CD14-positive monocyte (primary cell): ENCODE results near the gene PIAS1. TPM values are rescaled to one million over a fixed set of nuclear protein-coding genes. Genes with fewer than 3 reads are reported as not detected.
A peak's percentile ranks its signal among the peaks of the same experiment; 100 is the strongest.
"Not testable (repeated sequence)": the region's sequence is repeated elsewhere in the genome, so short reads cannot be mapped to it uniquely, and the experiment has no call there.

Source experiments
- DNase-seq, 3 donors: peaks; one replicate each; pipeline ENCODE4 v3.0.0-alpha.2; 2011 to 2022
- H2AFZ ChIP-seq: 2 replicates; pipeline ENCODE4 v1.6.0; 2012; ENCODE audit warnings: mild to moderate bottlenecking, low read depth, low read length, inconsistent platforms; ENCODE audit not compliant: insufficient read depth, poor library complexity, severe bottlenecking
- H3K27ac ChIP-seq, 2 donors: 1 replicate in 1 of 2; 2 replicates in 1 of 2; pipeline ENCODE4 v1.5.1; 2012 to 2013; ENCODE audit warnings: low read length in 2 of 2, control low read depth in 1 of 2, inconsistent platforms in 1 of 2, low read depth in 1 of 2, mild to moderate bottlenecking in 1 of 2
- H3K27me3 ChIP-seq, 2 donors: one replicate each; pipeline versions ENCODE4 v1.6.0 to v1.6.1; 2011 to 2013; ENCODE audit warnings: low read length in 2 of 2; ENCODE audit not compliant: control insufficient read depth in 2 of 2, insufficient read depth in 2 of 2
- H3K36me3 ChIP-seq, 2 donors: replicated peaks in 1 of 2; 1 replicate in 1 of 2; 2 replicates in 1 of 2; pipeline versions ENCODE4 v1.5.1 to v1.6.1; 2012 to 2013; ENCODE audit warnings: low read length in 2 of 2, control low read depth in 1 of 2, inconsistent platforms in 1 of 2, mild to moderate bottlenecking in 1 of 2; ENCODE audit not compliant: insufficient read depth in 2 of 2, control insufficient read depth in 1 of 2
- H3K4me1 ChIP-seq, 2 donors: 1 replicate in 1 of 2; 2 replicates in 1 of 2; pipeline versions ENCODE4 v1.5.1 to v1.6.1; 2012 to 2013; ENCODE audit warnings: low read length in 2 of 2, control low read depth in 1 of 2, inconsistent platforms in 1 of 2, mild to moderate bottlenecking in 1 of 2, moderate library complexity in 1 of 2; ENCODE audit not compliant: insufficient read depth in 2 of 2, control insufficient read depth in 1 of 2
- H3K4me2 ChIP-seq: replicated peaks from 2 replicates; pipeline ENCODE3; 2012; ENCODE audit warnings: low read length, moderate library complexity, mild to moderate bottlenecking; ENCODE audit not compliant: poor library complexity, severe bottlenecking; ENCODE audit errors: extremely low read depth
- H3K4me3 ChIP-seq, 3 experiments: fragments of 200-600 bp in 1 of 3; sonication (generic) in 1 of 3; replicated peaks in 1 of 3; 1 replicate in 2 of 3; 2 replicates in 1 of 3; pipeline ENCODE4 v1.5.1; 2011 to 2013; ENCODE audit warnings: low read length in 3 of 3, mild to moderate bottlenecking in 3 of 3, control low read depth in 2 of 3, low read depth in 2 of 3, inconsistent platforms in 1 of 3, moderate library complexity in 1 of 3
- H3K79me2 ChIP-seq: 2 replicates; pipeline ENCODE4 v1.6.0; 2012; ENCODE audit warnings: mild to moderate bottlenecking, control low read depth, inconsistent platforms, low read length, moderate library complexity; ENCODE audit not compliant: insufficient read depth
- H3K9ac ChIP-seq: 2 replicates; pipeline ENCODE4 v1.6.0; 2017; ENCODE audit warnings: low read length, mild to moderate bottlenecking; ENCODE audit not compliant: insufficient read depth, poor library complexity, severe bottlenecking
- H3K9me3 ChIP-seq, 2 donors: replicated peaks in 1 of 2; 1 replicate in 1 of 2; 2 replicates in 1 of 2; pipeline versions ENCODE4 v1.5.1 to v1.6.1; 2012 to 2013; ENCODE audit warnings: low read length in 2 of 2, control low read depth in 1 of 2; ENCODE audit not compliant: control insufficient read depth in 1 of 2, insufficient read depth in 1 of 2
- H4K20me1 ChIP-seq: 2 replicates; pipeline ENCODE4 v1.6.0; 2012; ENCODE audit warnings: mild to moderate bottlenecking, low read length, control low read depth, moderate library complexity; ENCODE audit not compliant: insufficient read depth
- H3K27ac Mint-ChIP-seq, 7 donors: one replicate each; pipeline ENCODE4 v1.8.0; 2020; ENCODE audit warnings: mild to moderate bottlenecking in 7 of 7, mixed read lengths in 7 of 7, moderate library complexity in 6 of 7, inconsistent platforms in 2 of 7
- H3K27me3 Mint-ChIP-seq, 3 donors: one replicate each; pipeline ENCODE4 v1.8.0; 2021 to 2022; ENCODE audit warnings: low read depth in 3 of 3, mild to moderate bottlenecking in 3 of 3, mixed read lengths in 3 of 3, moderate library complexity in 3 of 3, inconsistent platforms in 1 of 3
- H3K36me3 Mint-ChIP-seq, 2 donors: one replicate each; pipeline ENCODE4 v1.8.0; 2020; ENCODE audit warnings: mixed read lengths in 2 of 2, inconsistent platforms in 1 of 2, mild to moderate bottlenecking in 1 of 2
- H3K4me1 Mint-ChIP-seq: one replicate; pipeline ENCODE4 v1.8.0; 2020; ENCODE audit warnings: mild to moderate bottlenecking, mixed read lengths
- H3K4me3 Mint-ChIP-seq, 2 donors: one replicate each; pipeline ENCODE4 v1.8.0; 2020; ENCODE audit warnings: mild to moderate bottlenecking in 2 of 2, mixed read lengths in 2 of 2, moderate library complexity in 1 of 2
- H3K9me3 Mint-ChIP-seq, 7 donors: one replicate each; pipeline ENCODE4 v1.8.0; 2020 to 2022; ENCODE audit warnings: mixed read lengths in 7 of 7, mild to moderate bottlenecking in 6 of 7, moderate library complexity in 6 of 7, inconsistent platforms in 2 of 7
- WGBS: methylation state at CpG from one replicate; pipeline ENCODE4 v1.1.5; 2013; ENCODE audit warnings: missing lambda C conversion rate; ENCODE audit not compliant: insufficient coverage; 5-methylcytosine and 5-hydroxymethylcytosine counted together
- intact Hi-C, 2 donors: fragments of 100-400 bp; cut with micrococcal nuclease; formaldehyde crosslinking; loops; one replicate each; pipeline versions ENCODE4 v1.15.0 to v1.15.1; 2023
- polyA plus RNA-seq, 3 donors: library from polyadenylated mRNA; depleted of rRNA in 1 of 3; unstranded in 2 of 3; stranded (reverse) in 1 of 3; fragments of 300-500 nt in 2 of 3; fragments of >200 nt in 1 of 3; fragmentation: Illumina TruSeq in 2 of 3; gene quantifications; 1 replicate in 2 of 3; 2 replicates in 1 of 3; pipeline ENCODE4 v1.2.3, GENCODE V29; 2012 to 2021
- TF ChIP-seq, protein P1 (sequence below): fragments of 200-600 bp; IDR thresholded peaks from one replicate; pipeline ENCODE4 v1.8.0; 2022; ENCODE audit warnings: antibody characterized with exemption, mild to moderate bottlenecking

Gene PIAS1
- polyA plus RNA-seq, 3 donors, result 47.3 to 109 (median 89.8) TPM

GRCh38 chr15:68232937-68233336 lies 178.8 kb downstream of the PIAS1 start:
- peak; percentile 21 to 78 (median 76) for DNase-seq
- Mint-ChIP-seq H3K36me3 (no peaks in the 10 kb centered on the region), H3K4me1 (peaks cover 37% of the 10 kb centered on the region), H3K9me3 (no peaks in the 10 kb centered on the region), H3K4me3 (peak overlapping the region in 1 of 2 donors; percentile 74), H3K27ac (peak overlapping the region in 6 of 7 donors; percentile 82 to 96 (median 90)), H3K27me3 (peaks cover 0 to 5% (median 2%) of the 10 kb centered on the region in 3 donors)
- Histone ChIP-seq H3K9ac (no peak overlapping the region), H3K4me1 (peaks cover 52 to 62% of the 10 kb centered on the region in 2 donors), H3K27ac (peak overlapping the region; percentile 58 to 76), H3K4me2 (peak overlapping the region; percentile 60), H4K20me1 (peaks cover 11% of the 10 kb centered on the region), H3K79me2 (peaks cover 23% of the 10 kb centered on the region), H2AFZ (peak overlapping the region; percentile 36), H3K4me3 (peak overlapping the region in 1 of 3 experiments; percentile 55), H3K9me3 (no peaks in the 10 kb centered on the region), H3K27me3 (no peaks in the 10 kb centered on the region), H3K36me3 (no peaks in the 10 kb centered on the region)
- WGBS, result 0% methylated on average over 2 of the region's 6 CpGs
- TF ChIP-seq, protein P1, sequence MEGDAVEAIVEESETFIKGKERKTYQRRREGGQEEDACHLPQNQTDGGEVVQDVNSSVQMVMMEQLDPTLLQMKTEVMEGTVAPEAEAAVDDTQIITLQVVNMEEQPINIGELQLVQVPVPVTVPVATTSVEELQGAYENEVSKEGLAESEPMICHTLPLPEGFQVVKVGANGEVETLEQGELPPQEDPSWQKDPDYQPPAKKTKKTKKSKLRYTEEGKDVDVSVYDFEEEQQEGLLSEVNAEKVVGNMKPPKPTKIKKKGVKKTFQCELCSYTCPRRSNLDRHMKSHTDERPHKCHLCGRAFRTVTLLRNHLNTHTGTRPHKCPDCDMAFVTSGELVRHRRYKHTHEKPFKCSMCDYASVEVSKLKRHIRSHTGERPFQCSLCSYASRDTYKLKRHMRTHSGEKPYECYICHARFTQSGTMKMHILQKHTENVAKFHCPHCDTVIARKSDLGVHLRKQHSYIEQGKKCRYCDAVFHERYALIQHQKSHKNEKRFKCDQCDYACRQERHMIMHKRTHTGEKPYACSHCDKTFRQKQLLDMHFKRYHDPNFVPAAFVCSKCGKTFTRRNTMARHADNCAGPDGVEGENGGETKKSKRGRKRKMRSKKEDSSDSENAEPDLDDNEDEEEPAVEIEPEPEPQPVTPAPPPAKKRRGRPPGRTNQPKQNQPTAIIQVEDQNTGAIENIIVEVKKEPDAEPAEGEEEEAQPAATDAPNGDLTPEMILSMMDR, result no peak
- intact Hi-C loops, result no loop called here

DNA sequence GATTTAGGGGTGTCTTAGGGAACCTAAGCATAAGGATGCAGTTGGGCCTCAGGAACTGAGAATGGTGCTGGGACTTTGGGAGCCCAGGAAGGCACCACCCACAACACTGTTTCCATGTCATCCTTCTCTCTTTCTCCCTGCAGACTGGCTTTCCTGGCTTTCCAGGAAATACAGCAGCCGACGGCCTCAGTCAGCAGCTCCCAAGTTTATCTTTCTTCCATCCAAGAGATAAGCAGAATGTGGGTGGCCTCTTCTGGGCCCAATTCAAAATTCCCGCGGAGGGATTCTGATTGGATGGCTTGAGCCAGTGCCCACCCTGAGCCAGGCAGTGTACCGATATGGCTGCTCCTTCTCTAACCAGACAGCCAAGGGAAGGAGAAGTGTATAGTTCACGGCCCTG lies 179.9 kb downstream of the PIAS1 start:
- no peaks in the 10 kb centered on the region for H3K36me3 ChIP-seq
- no peaks in the 10 kb centered on the region for H3K27me3 ChIP-seq
- TF ChIP-seq, protein P1, result no peak
- peak overlapping the region; percentile 36 for H2AFZ ChIP-seq
- Mint-ChIP-seq H3K36me3 (no peaks in the 10 kb centered on the region), H3K9me3 (no peaks in the 10 kb centered on the region), H3K27me3 (peaks cover 0 to 5% (median 2%) of the 10 kb centered on the region in 3 donors), H3K27ac (peak overlapping the region in 3 of 7 donors; percentile 63 to 86 (median 82)), H3K4me1 (peaks cover 27% of the 10 kb centered on the region), H3K4me3 (no peak overlapping the region)
- no peaks in the 10 kb centered on the region for H3K9me3 ChIP-seq
- no peak overlapping the region for H3K9ac ChIP-seq
- peaks cover 12% of the 10 kb centered on the region for H3K79me2 ChIP-seq
- H4K20me1 ChIP-seq, result peaks cover under 1% of the 10 kb centered on the region
- peak overlapping the region in 1 of 3 experiments; percentile 55 for H3K4me3 ChIP-seq
- peak overlapping the region in 1 of 2 donors; percentile 77 for H3K27ac ChIP-seq
- peaks cover 41 to 52% of the 10 kb centered on the region in 2 donors for H3K4me1 ChIP-seq
- no peak overlapping the region for H3K4me2 ChIP-seq
- DNase-seq, result no peak
- intact Hi-C loops, result no loop called here
- no CpG with 5 or more reads among the region's 6 CpGs for WGBS

GRCh38 chr15:68234520-68234919 lies 180.4 kb downstream of the PIAS1 start:
- peaks cover 27% of the 10 kb centered on the region for H3K4me1 Mint-ChIP-seq
- H3K79me2 ChIP-seq, H3K4me3 ChIP-seq, H3K27me3 ChIP-seq, H3K27ac Mint-ChIP-seq, H3K9me3 Mint-ChIP-seq, H3K27ac ChIP-seq, H3K9me3 ChIP-seq, DNase-seq, intact Hi-C loops, H3K36me3 ChIP-seq, H2AFZ ChIP-seq, H4K20me1 ChIP-seq, H3K27me3 Mint-ChIP-seq, H3K9ac ChIP-seq, H3K4me3 Mint-ChIP-seq, H3K4me2 ChIP-seq, H3K36me3 Mint-ChIP-seq: not testable (repeated sequence)
- 90% methylated on average over 7 of the region's 9 CpGs for WGBS
- peaks cover 41 to 52% of the 10 kb centered on the region in 2 donors for H3K4me1 ChIP-seq
